HG02642 (cell line): Measurements from ENCODE around the gene MUTYH.
"Not testable (repeated sequence)": the region's sequence is repeated elsewhere in the genome, so short reads cannot be mapped to it uniquely, and the experiment has no call there.

ENCODE experiments used
- ATAC-seq: cut with Tn5 transposase; IDR thresholded peaks from one replicate; pipeline ENCODE4 v1.9.1; 2021; ENCODE audit warnings: mild to moderate bottlenecking; ENCODE audit not compliant: unreplicated experiment, poor library complexity

The MUTYH gene

GRCh38 chr1:45325851-45326506 lies 14.3 kb downstream of the MUTYH start:
- no peak for ATAC-seq

GRCh38 chr1:45322486-45323040 lies 17.7 kb downstream of the MUTYH start:
- no peak for ATAC-seq

GRCh38 chr1:45321444-45321843 lies 18.8 kb downstream of the MUTYH start:
- ATAC-seq: no peak

- ATAC-seq: no peak
Measured at GRCh38 chr1:45319761-45320160, 20.5 kb downstream of the MUTYH start.

GRCh38 chr1:45317166-45317565 lies 23.1 kb downstream of the MUTYH start:
- ATAC-seq: no peak

GRCh38 chr1:45314266-45314665 lies 26.0 kb downstream of the MUTYH start:
- no peak for ATAC-seq

- no peak for ATAC-seq
Measured at GRCh38 chr1:45306905-45307304, 33.3 kb downstream of the MUTYH start.

- no peak for ATAC-seq
Measured at GRCh38 chr1:45306319-45306718, 33.9 kb downstream of the MUTYH start.

GRCh38 chr1:45305231-45305630 lies 35.0 kb downstream of the MUTYH start:
- no peak for ATAC-seq

- peak; percentile 0 for ATAC-seq
Measured at GRCh38 chr1:45304311-45305081, 35.7 kb downstream of the MUTYH start.

GRCh38 chr1:45303520-45304310 lies 36.5 kb downstream of the MUTYH start:
- peak; percentile 75 for ATAC-seq

- no peak for ATAC-seq
Measured at GRCh38 chr1:45302505-45303150, 37.6 kb downstream of the MUTYH start.

GRCh38 chr1:45300669-45300997 lies 39.6 kb downstream of the MUTYH start:
- ATAC-seq: no peak

- ATAC-seq: no peak
Measured at GRCh38 chr1:45299981-45300668, 40.1 kb downstream of the MUTYH start.

- ATAC-seq: no peak
Measured at GRCh38 chr1:45299296-45299695, 40.9 kb downstream of the MUTYH start.

- no peak for ATAC-seq
Measured at GRCh38 chr1:45297666-45298356, 42.4 kb downstream of the MUTYH start.

GRCh38 chr1:45291716-45292115 lies 48.5 kb downstream of the MUTYH start:
- ATAC-seq: no peak

- ATAC-seq: not testable (repeated sequence)
Measured at GRCh38 chr1:45291002-45291401, 49.2 kb downstream of the MUTYH start.

- not testable (repeated sequence) for ATAC-seq
Measured at GRCh38 chr1:45286521-45286920, 53.7 kb downstream of the MUTYH start.
